Pancreas (tissue), 10 donors: Measurements from ENCODE around the gene EP300. TPM values are rescaled to one million over a fixed set of nuclear protein-coding genes. Genes with fewer than 3 reads are reported as not detected.
"Not testable (repeated sequence)": the region's sequence is repeated elsewhere in the genome, so short reads cannot be mapped to it uniquely, and the experiment has no call there.

Experiments
- ATAC-seq, 4 donors: fragments of 200-7000 bp; cut with Tn5 transposase; one replicate each; pipeline versions ENCODE4 v1.8.0 to v1.9.1; 2020; ENCODE audit warnings: mild to moderate bottlenecking in 4 of 4, moderate library complexity in 4 of 4
- DNase-seq, 6 donors: peaks; one replicate each; pipeline ENCODE4 v3.0.0-alpha.2; 2020
- FAIRE-seq: peaks from 2 replicates; lab custom pipeline; 2012; peaks lifted over from hg19 to GRCh38; lab: Jason Lieb, UNC
- H3K27ac ChIP-seq, 4 donors: fragments of 200-600 bp; sonication (generic); 1 replicate in 3 of 4; 2 replicates in 1 of 4; pipeline versions ENCODE4 v1.5.0 to v1.8.0; 2020
- H3K27me3 ChIP-seq, 4 donors: fragments of 200-600 bp; one replicate each; pipeline ENCODE4 v1.8.0; 2021
- H3K36me3 ChIP-seq, 3 donors: fragments of 200-600 bp; sonication (generic) in 1 of 3; one replicate each; pipeline versions ENCODE4 v1.5.0 to v1.8.0; 2020 to 2021
- H3K4me1 ChIP-seq, 3 donors: fragments of 200-600 bp; one replicate each; pipeline ENCODE4 v1.8.0; 2021
- H3K4me3 ChIP-seq, 4 donors: fragments of 200-600 bp; sonication (generic) in 2 of 4; one replicate each; pipeline versions ENCODE4 v1.5.0 to v1.8.0; 2020 to 2021
- H3K9me3 ChIP-seq, 4 donors: fragments of 200-600 bp; one replicate each; pipeline ENCODE4 v1.8.0; 2021
- CTCF ChIP-seq, 4 donors: fragments of 200-600 bp; sonication (generic) in 3 of 4; IDR thresholded peaks; one replicate each; pipeline versions ENCODE4 v1.5.0 to v1.8.0; 2021; ENCODE audit warnings: antibody characterized with exemption in 4 of 4
- WGBS, 2 donors: extraction: QIAGEN DNeasy Blood & Tissue Kit; methylation state at CpG; one replicate each; pipeline ENCODE4 v1.1.7; 2013; 5-methylcytosine and 5-hydroxymethylcytosine counted together
- intact Hi-C, 3 donors: fragments of 100-400 bp; cut with DNase I; formaldehyde crosslinking; loops; one replicate each; pipeline versions ENCODE4 v1.11.1 to v1.14.2; 2022
- polyA plus RNA-seq, 2 donors: library from polyadenylated mRNA; stranded (reverse); fragments of 200-250 nt; gene quantifications; one replicate each; pipeline ENCODE4 v1.2.3, GENCODE V29; 2013
- total RNA-seq, 6 donors: library from RNA; stranded (reverse); fragmentation: NEBNext Ultra II Directional in 4 of 6; extraction: Animal tissue kit (Norgen Biotek cat#: 25700) in 4 of 6; gene quantifications; one replicate each; pipeline versions ENCODE4 v1.2.1 to v1.2.4, GENCODE V29; 2021 to 2023
- donor health status: healthy with polysubstance abuse.
- donor health status: DM: no; HTN: no; CAD: no; lungs with moderate emphysema.
- donor health status: DM: no; HTN: no; CAD: no.
- donor health status: control.
- donor health status: control.
- donor health status: Bipolar disorder and iron deficiency.
- donor health status: DM: yes; HTN: yes; CAD: no.
- donor health status: DM: no; HTN: no; CAD: no.
- donor health status: DM: no; HTN: no; CAD: no.
- donor health status: DM: yes; HTN: yes; CAD: no.

Gene EP300
- total and polyA plus RNA-seq, 8 donors: 10.0 to 39.7 (median 24.6) TPM

- H3K36me3 ChIP-seq: peaks cover 13 to 58% (median 42%) of the 10 kb centered on the region in 3 donors
- no peaks in the 10 kb centered on the region for H3K4me1 ChIP-seq
- ATAC-seq (peak in 3 of 4 donors; percentile 4 to 22 (median 7)), FAIRE-seq (no peak), DNase-seq (peak in 1 of 6 donors; percentile 45)
- no peaks in the 10 kb centered on the region for H3K27me3 ChIP-seq
- no peak overlapping the region for H3K27ac ChIP-seq
- TF ChIP-seq CTCF (IDR thresholded peaks at IDR 0.05): no peak
- intact Hi-C loops: no loop called here
- H3K9me3 ChIP-seq: no peaks in the 10 kb centered on the region
- H3K4me3 ChIP-seq: no peak overlapping the region
- WGBS, 2 donors: 87 to 91% methylated on average over 8 of the region's 8 CpGs
Measured at GRCh38 chr22:41178425-41178975, 86.1 kb downstream of the EP300 start.

GRCh38 chr22:41180362-41180761 is 88.0 kb downstream of the EP300 start:
- DNase-seq, H3K4me3 ChIP-seq, H3K27ac ChIP-seq, intact Hi-C loops, H3K27me3 ChIP-seq, ATAC-seq, FAIRE-seq, H3K9me3 ChIP-seq, H3K4me1 ChIP-seq: not testable (repeated sequence)
- H3K36me3 ChIP-seq: peaks cover 11 to 41% (median 31%) of the 10 kb centered on the region in 3 donors
- 94 to 97% methylated on average over 6 of the region's 6 CpGs for WGBS, 2 donors

GRCh38 chr22:41180926-41181325 is 88.5 kb downstream of the EP300 start:
- no peak for TF ChIP-seq CTCF (IDR thresholded peaks at IDR 0.05)
- Histone ChIP-seq H3K27me3 (no peaks in the 10 kb centered on the region), H3K4me1 (no peaks in the 10 kb centered on the region), H3K4me3 (no peak overlapping the region), H3K36me3 (peaks cover 11 to 35% (median 26%) of the 10 kb centered on the region in 3 donors), H3K9me3 (no peaks in the 10 kb centered on the region), H3K27ac (no peak overlapping the region)
- FAIRE-seq: no peak
- DNase-seq: no peak
- no peak for ATAC-seq
- intact Hi-C loops: no loop called here
- WGBS, 2 donors: 85 to 87% methylated on average over 3 of the region's 3 CpGs

- 84 to 89% methylated on average over 15 of the region's 15 CpGs for WGBS, 2 donors
- ATAC-seq (peak in 1 of 4 donors; percentile 44), FAIRE-seq (no peak), DNase-seq (no peak)
- Histone ChIP-seq H3K4me3 (no peak overlapping the region), H3K9me3 (no peaks in the 10 kb centered on the region), H3K27ac (no peak overlapping the region), H3K27me3 (no peaks in the 10 kb centered on the region), H3K36me3 (peaks cover 11 to 28% (median 20%) of the 10 kb centered on the region in 3 donors), H3K4me1 (no peaks in the 10 kb centered on the region)
- intact Hi-C loops: no loop called here
- no peak for TF ChIP-seq CTCF (IDR thresholded peaks at IDR 0.05)
Measured at GRCh38 chr22:41181349-41182241, 89.2 kb downstream of the EP300 start.

GRCh38 chr22:41184679-41185078 is 92.3 kb downstream of the EP300 start:
- DNase-seq (no peak), ATAC-seq (no peak), FAIRE-seq (no peak)
- Histone ChIP-seq H3K4me1 (no peaks in the 10 kb centered on the region), H3K27me3 (no peaks in the 10 kb centered on the region), H3K27ac (no peak overlapping the region), H3K36me3 (no peaks in the 10 kb centered on the region), H3K9me3 (no peaks in the 10 kb centered on the region), H3K4me3 (no peak overlapping the region)
- WGBS, 2 donors: 70 to 82% methylated on average over 3 of the region's 3 CpGs
- intact Hi-C loops: no loop called here
- no peak for TF ChIP-seq CTCF (IDR thresholded peaks at IDR 0.05)
